H1 (cell line): ENCODE results near the gene HRH2. TPM values are rescaled to one million over a fixed set of nuclear protein-coding genes. Genes with fewer than 3 reads are reported as not detected.

Source experiments
- CTCF ChIA-PET: fragments of 300-600 bp; sonication (Branson Sonifier 250); formaldehyde crosslinking; loops from one replicate; lab custom pipeline; 2021; ENCODE audit not compliant: partially characterized antibody; lab: Charles Lee
- POLR2A ChIA-PET: fragments of 300-600 bp; sonication (Branson Sonifier 250); formaldehyde crosslinking; loops from one replicate; lab custom pipeline; 2021; ENCODE audit warnings: inconsistent platforms; ENCODE audit not compliant: partially characterized antibody; lab: Charles Lee
- DNase-seq, 2 experiments: peaks; one replicate each; pipeline versions ENCODE4 v3.0.0 to v3.0.0-alpha.2; 2010 to 2022; ENCODE audit warnings: low spot score in 2 of 2, low read depth in 1 of 2, mixed read lengths in 1 of 2
- FAIRE-seq: peaks from 2 replicates; lab custom pipeline; 2011; peaks lifted over from hg19 to GRCh38; lab: Jason Lieb, UNC
- H2AFZ ChIP-seq: 2 replicates; pipeline ENCODE4 v1.8.1; 2012; ENCODE audit warnings: low read length, inconsistent platforms
- H2AK5ac ChIP-seq: 2 replicates; pipeline ENCODE4 v1.6.1; 2013; ENCODE audit warnings: low read depth, low read length
- H2BK120ac ChIP-seq: replicated peaks from 2 replicates; pipeline ENCODE3; 2013; ENCODE audit warnings: low read depth, low read length, inconsistent platforms
- H2BK12ac ChIP-seq: 2 replicates; pipeline ENCODE4 v1.6.1; 2013; ENCODE audit warnings: low read depth, low read length
- H2BK15ac ChIP-seq: 2 replicates; pipeline ENCODE4 v1.6.1; 2013; ENCODE audit warnings: low read length
- H2BK20ac ChIP-seq: 2 replicates; pipeline ENCODE4 v1.6.1; 2013; ENCODE audit warnings: low read length
- H2BK5ac ChIP-seq: 2 replicates; pipeline ENCODE4 v1.6.1; 2013; ENCODE audit warnings: low read depth, low read length
- H3K14ac ChIP-seq: 2 replicates; pipeline ENCODE4 v1.6.1; 2013; ENCODE audit warnings: inconsistent platforms; ENCODE audit not compliant: insufficient read length
- H3K18ac ChIP-seq: 2 replicates; pipeline ENCODE4 v1.6.1; 2013; ENCODE audit warnings: low read length; ENCODE audit errors: extremely low read depth
- H3K23ac ChIP-seq: 2 replicates; pipeline ENCODE4 v1.6.1; 2013; ENCODE audit warnings: inconsistent platforms; ENCODE audit not compliant: insufficient read length
- H3K23me2 ChIP-seq: 2 replicates; pipeline ENCODE4 v1.6.1; 2013; ENCODE audit warnings: low read depth, low read length
- H3K27ac ChIP-seq: 2 replicates; pipeline ENCODE4 v1.6.1; 2011; ENCODE audit warnings: low read depth, low read length, inconsistent platforms
- H3K27me3 ChIP-seq, 4 experiments: replicated peaks in 1 of 4; 1 replicate in 1 of 4; 2 replicates in 3 of 4; pipeline versions ENCODE4 v1.6.1 to v1.8.1; 2011 to 2013; ENCODE audit warnings: low read length in 3 of 4, mild to moderate bottlenecking in 3 of 4, inconsistent platforms in 2 of 4, mixed read lengths in 2 of 4, moderate library complexity in 1 of 4; ENCODE audit not compliant: control insufficient read depth in 3 of 4, insufficient read depth in 3 of 4; ENCODE audit errors: extremely low read depth in 1 of 4
- H3K36me3 ChIP-seq, 4 experiments: 2 replicates each; pipeline versions ENCODE4 v1.6.1 to v1.8.1; 2011 to 2013; ENCODE audit warnings: mild to moderate bottlenecking in 4 of 4, low read length in 3 of 4, moderate library complexity in 2 of 4, control low read depth in 1 of 4, inconsistent platforms in 1 of 4; ENCODE audit not compliant: insufficient read depth in 4 of 4, control insufficient read depth in 2 of 4
- H3K4ac ChIP-seq: replicated peaks from 2 replicates; pipeline ENCODE3; 2013; ENCODE audit warnings: low read length, low read depth, mixed read lengths, inconsistent platforms; ENCODE audit not compliant: insufficient read length
- H3K4me1 ChIP-seq, 4 experiments: replicated peaks in 1 of 4; 1 replicate in 1 of 4; 2 replicates in 3 of 4; pipeline versions ENCODE4 v1.6.1 to v1.8.1; 2011 to 2013; ENCODE audit warnings: low read length in 3 of 4, inconsistent platforms in 2 of 4, mixed read lengths in 1 of 4; ENCODE audit not compliant: insufficient read depth in 4 of 4, control insufficient read depth in 3 of 4
- H3K4me2 ChIP-seq, 2 experiments: 2 replicates each; pipeline versions ENCODE4 v1.6.1 to v1.8.1; 2011 to 2013; ENCODE audit warnings: low read depth in 2 of 2, low read length in 2 of 2, control low read depth in 1 of 2, inconsistent platforms in 1 of 2, mild to moderate bottlenecking in 1 of 2; ENCODE audit not compliant: insufficient read depth in 1 of 2
- H3K4me3 ChIP-seq, 4 experiments: fragments of 200-600, 300-600 bp in 1 of 4; sonication (generic), shearing (Covaris generic), sonication (Bioruptor Twin) in 1 of 4; 2 replicates each; pipeline versions ENCODE4 v1.5.1 to v1.8.1; 2011 to 2016; ENCODE audit warnings: low read length in 4 of 4, low read depth in 3 of 4, control low read depth in 2 of 4, inconsistent platforms in 2 of 4, mild to moderate bottlenecking in 2 of 4, mixed read lengths in 1 of 4, moderate library complexity in 1 of 4; ENCODE audit not compliant: insufficient read depth in 2 of 4; ENCODE audit errors: extremely low read depth in 1 of 4
- H3K56ac ChIP-seq: replicated peaks from 2 replicates; pipeline ENCODE3; 2013; ENCODE audit warnings: low read depth, mild to moderate bottlenecking, mixed read lengths, low read length, inconsistent platforms; ENCODE audit not compliant: insufficient read length
- H3K79me1 ChIP-seq: 2 replicates; pipeline ENCODE4 v1.6.1; 2013; ENCODE audit warnings: low read depth, low read length, control low read depth
- H3K79me2 ChIP-seq, 2 experiments: 2 replicates each; pipeline versions ENCODE4 v1.6.1 to v1.8.1; 2012 to 2013; ENCODE audit warnings: low read length in 2 of 2, mild to moderate bottlenecking in 2 of 2, inconsistent platforms in 1 of 2; ENCODE audit not compliant: insufficient read depth in 2 of 2, control insufficient read depth in 1 of 2
- H3K9ac ChIP-seq, 4 experiments: replicated peaks in 1 of 4; 1 replicate in 1 of 4; 2 replicates in 3 of 4; pipeline versions ENCODE4 v1.6.1 to v1.8.1; 2011 to 2013; ENCODE audit warnings: low read depth in 3 of 4, low read length in 3 of 4, control low read depth in 2 of 4, mild to moderate bottlenecking in 2 of 4, moderate library complexity in 2 of 4, inconsistent platforms in 1 of 4; ENCODE audit errors: extremely low read depth in 1 of 4
- H3K9me3 ChIP-seq, 2 experiments: 2 replicates each; pipeline versions ENCODE4 v1.6.1 to v1.8.1; 2012 to 2013; ENCODE audit warnings: mild to moderate bottlenecking in 2 of 2, moderate library complexity in 2 of 2, control low read depth in 1 of 2, inconsistent platforms in 1 of 2, low read depth in 1 of 2, low read length in 1 of 2, mixed read lengths in 1 of 2; ENCODE audit not compliant: insufficient read depth in 2 of 2
- H4K20me1 ChIP-seq, 2 experiments: replicated peaks in 1 of 2; 2 replicates each; pipeline versions ENCODE3 to v1.8.1; 2011 to 2013; ENCODE audit warnings: inconsistent platforms in 2 of 2, low read length in 2 of 2, mild to moderate bottlenecking in 1 of 2; ENCODE audit not compliant: insufficient read depth in 2 of 2, control insufficient read depth in 1 of 2
- H4K5ac ChIP-seq: 2 replicates; pipeline ENCODE4 v1.6.1; 2013; ENCODE audit warnings: low read length, low read depth, mixed read lengths, inconsistent platforms; ENCODE audit not compliant: insufficient read length
- H4K8ac ChIP-seq: 2 replicates; pipeline ENCODE4 v1.8.0; 2013; ENCODE audit warnings: mild to moderate bottlenecking, moderate library complexity, low read length, inconsistent platforms; ENCODE audit not compliant: insufficient read depth; ENCODE audit errors: extremely low read depth
- H4K91ac ChIP-seq: replicated peaks from 2 replicates; pipeline ENCODE3; 2013; ENCODE audit warnings: low read length, mixed read lengths, inconsistent platforms; ENCODE audit not compliant: insufficient read length
- EP300 ChIP-seq, 2 experiments: IDR thresholded peaks; 1 replicate in 1 of 2; 2 replicates in 1 of 2; pipeline ENCODE4 v1.6.1; 2011 to 2012; ENCODE audit warnings: low read depth in 2 of 2, low read length in 2 of 2, mild to moderate bottlenecking in 2 of 2, borderline replicate concordance in 1 of 2, inconsistent platforms in 1 of 2, moderate library complexity in 1 of 2
- TBP ChIP-seq: IDR thresholded peaks from 2 replicates; pipeline ENCODE4 v1.6.1; 2011; ENCODE audit warnings: low read depth, low read length, improper control_type of control experiment
- WGBS, 2 experiments: shearing (Covaris generic) in 1 of 2; methylation state at CpG; one replicate each; pipeline versions ENCODE4 v1.1.6 to v1.1.7; 2013 to 2015; ENCODE audit warnings: low lambda C conversion rate in 2 of 2, mixed read lengths in 2 of 2, inconsistent platforms in 1 of 2, low coverage in 1 of 2, missing lambda C conversion rate in 1 of 2; ENCODE audit not compliant: insufficient replicate concordance in 2 of 2, insufficient coverage in 1 of 2, insufficient read length in 1 of 2; ENCODE audit errors: extremely low coverage in 1 of 2, missing lambda C conversion rate in 1 of 2; 5-methylcytosine and 5-hydroxymethylcytosine counted together
- polyA plus RNA-seq, 7 experiments: library from polyadenylated mRNA; depleted of rRNA in 3 of 7; stranded (reverse) in 5 of 7; unstranded in 2 of 7; fragments of >200 nt in 5 of 7; fragments of 200-250 nt in 2 of 7; gene quantifications; 1 replicate in 5 of 7; 2 replicates in 1 of 7; 4 replicates in 1 of 7; pipeline versions ENCODE4 v1.2.1 to v1.2.3, GENCODE V29; 2011 to 2013; ENCODE audit warnings: missing spikeins in 2 of 7, mixed read lengths in 2 of 7
- total RNA-seq: library from RNA; stranded (reverse); fragmentation: NEBNext Ultra II Directional; extraction: Animal tissue kit (Norgen Biotek cat#: 25700); gene quantifications from 2 replicates; pipeline ENCODE4 v1.2.1, GENCODE V29; 2021

Gene HRH2
- total and polyA plus RNA-seq, 2 of the 8 experiments (the other 6 are each of a cell fraction or from before 2014, with no cell fraction given) = 7.8 to 8.1 TPM

DNA sequence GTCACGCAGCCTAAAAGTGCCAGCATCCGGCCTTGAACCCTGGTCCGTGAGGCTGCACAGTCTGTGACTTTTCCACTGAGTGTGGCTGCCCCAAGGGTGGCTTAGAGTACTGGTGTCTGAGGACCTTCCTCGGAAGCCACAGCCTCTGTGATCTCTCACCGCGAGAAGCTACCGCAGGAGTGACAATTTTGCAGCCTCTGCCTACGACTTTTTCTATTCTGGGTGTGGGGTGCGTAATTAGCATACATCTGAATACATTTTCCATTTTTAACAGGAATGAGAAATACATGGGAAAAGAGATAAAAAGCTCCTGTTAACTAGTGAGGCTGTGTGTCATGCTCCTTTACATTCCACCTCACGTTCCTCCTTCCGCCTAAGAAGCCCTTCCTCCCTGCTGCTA, 48.3 kb upstream of the HRH2 start:
- Histone ChIP-seq H3K36me3 (peaks cover 0 to 11% (median 4%) of the 10 kb centered on the region in 4 experiments; a peak in 2 of 8 replicates), H3K27me3 (no peaks in the 10 kb centered on the region), H3K79me1 (no peaks in the 10 kb centered on the region), H3K14ac (no peak overlapping the region), H4K91ac (no peak overlapping the region), H2BK12ac (no peak overlapping the region)
- POLR2A ChIA-PET = interaction anchor here (1.5 kb wide), 1 partner anchor 12 kb away, joined by 3 read pairs; no protein-coding TSS in a partner anchor
- 0 out of 2 replicates have a peak, but pooled peaks have one; percentile 35 for TF ChIP-seq TBP
- no peak for TF ChIP-seq EP300 (IDR thresholded peaks at IDR 0.05; ENCODE audit: borderline replicate concordance in 1 of 2, low read depth in 2 of 2, low read length in 2 of 2)
- TF ChIP-seq, all 59 proteins: peak for 1
- H4K5ac ChIP-seq = no peak overlapping the region
- H3K23me2 ChIP-seq = no peaks in the 10 kb centered on the region
- no peak overlapping the region for H3K9ac ChIP-seq
- H3K4me2 ChIP-seq = no peak overlapping the region
- no peak overlapping the region for H3K4ac ChIP-seq
- FAIRE-seq (no peak), DNase-seq (no peak)
- no peak overlapping the region for H3K56ac ChIP-seq
- H3K18ac ChIP-seq = no peak overlapping the region
- peaks cover 0 to 3% (median 0%) of the 10 kb centered on the region in 4 experiments; a peak in 1 of 7 replicates for H3K4me1 ChIP-seq
- no peak overlapping the region; the same call in 1 of the 2 replicates for H2AK5ac ChIP-seq
- 91% methylated on average over 11 of the region's 11 CpGs; no CpG with 5 or more reads in 1 of the 2 experiments for WGBS, 2 experiments
- no peak overlapping the region for H3K27ac ChIP-seq
- no peak overlapping the region for H2BK15ac ChIP-seq
- no peak overlapping the region for H2AFZ ChIP-seq
- no peak overlapping the region for H3K4me3 ChIP-seq
- no peaks in the 10 kb centered on the region for H4K20me1 ChIP-seq
- no peak overlapping the region for H2BK120ac ChIP-seq
- no peak overlapping the region for H3K23ac ChIP-seq
- no peaks in the 10 kb centered on the region for H3K79me2 ChIP-seq
- CTCF ChIA-PET = interaction anchor here (1.0 to 3.4 kb wide), 7 partner anchors 7 to 120 kb away, joined by 3 to 17 read pairs (median 7); no protein-coding TSS in a partner anchor
- H3K9me3 ChIP-seq = peaks cover 15 to 19% of the 10 kb centered on the region in 2 experiments
- H2BK5ac ChIP-seq = no peak overlapping the region
- no peak overlapping the region for H4K8ac ChIP-seq
- no peak overlapping the region for H2BK20ac ChIP-seq
